Gastroesophageal sphincter (tissue), 3 donors: ENCODE data around the gene GAGE13.

Source experiments
- EP300 ChIP-seq: sonication (generic); formaldehyde crosslinking; IDR thresholded peaks from one replicate; pipeline ENCODE4 v1.6.1; 2017; ENCODE audit warnings: antibody characterized with exemption, mild to moderate bottlenecking
- POLR2A ChIP-seq, 2 donors: fragments of 450-650 bp; IDR thresholded peaks; one replicate each; pipeline ENCODE4 v1.6.1; 2017; ENCODE audit warnings: antibody characterized with exemption in 2 of 2, mild to moderate bottlenecking in 2 of 2, moderate library complexity in 1 of 2
- POLR2AphosphoS5 ChIP-seq: sonication (generic); formaldehyde crosslinking; IDR thresholded peaks from one replicate; pipeline ENCODE4 v1.6.1; 2017; ENCODE audit warnings: antibody characterized with exemption
- TF ChIP-seq, protein P1 (sequence below), 4 experiments: fragments of 200-600 bp in 2 of 4; fragments of 450-650 bp in 2 of 4; sonication (generic) in 1 of 4; IDR thresholded peaks; one replicate each; pipeline ENCODE4 v1.5.1; 2017 to 2019; ENCODE audit warnings: antibody characterized with exemption in 4 of 4, mild to moderate bottlenecking in 2 of 4, moderate library complexity in 2 of 4

DNA sequence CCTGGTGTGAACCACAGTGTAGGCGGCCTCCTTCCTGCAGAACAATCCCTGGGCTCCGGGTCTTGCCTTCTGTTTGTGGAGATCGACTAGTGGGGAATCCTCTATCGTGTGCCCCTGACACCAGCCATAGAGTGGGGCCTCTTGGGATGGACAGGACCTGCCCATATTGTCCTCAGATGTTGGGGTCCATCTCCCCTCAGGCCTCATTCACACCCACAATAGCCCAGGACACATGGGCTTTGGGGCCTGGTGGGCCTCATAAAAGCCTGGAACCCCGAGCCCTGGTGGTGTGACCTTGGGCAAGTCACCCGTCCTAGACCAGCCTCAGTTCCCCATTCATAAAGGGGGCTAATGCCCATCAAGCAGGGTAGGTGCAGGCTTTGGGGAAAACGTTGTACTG is 41.2 kb upstream of the GAGE13 start:
- TF ChIP-seq, protein P1, sequence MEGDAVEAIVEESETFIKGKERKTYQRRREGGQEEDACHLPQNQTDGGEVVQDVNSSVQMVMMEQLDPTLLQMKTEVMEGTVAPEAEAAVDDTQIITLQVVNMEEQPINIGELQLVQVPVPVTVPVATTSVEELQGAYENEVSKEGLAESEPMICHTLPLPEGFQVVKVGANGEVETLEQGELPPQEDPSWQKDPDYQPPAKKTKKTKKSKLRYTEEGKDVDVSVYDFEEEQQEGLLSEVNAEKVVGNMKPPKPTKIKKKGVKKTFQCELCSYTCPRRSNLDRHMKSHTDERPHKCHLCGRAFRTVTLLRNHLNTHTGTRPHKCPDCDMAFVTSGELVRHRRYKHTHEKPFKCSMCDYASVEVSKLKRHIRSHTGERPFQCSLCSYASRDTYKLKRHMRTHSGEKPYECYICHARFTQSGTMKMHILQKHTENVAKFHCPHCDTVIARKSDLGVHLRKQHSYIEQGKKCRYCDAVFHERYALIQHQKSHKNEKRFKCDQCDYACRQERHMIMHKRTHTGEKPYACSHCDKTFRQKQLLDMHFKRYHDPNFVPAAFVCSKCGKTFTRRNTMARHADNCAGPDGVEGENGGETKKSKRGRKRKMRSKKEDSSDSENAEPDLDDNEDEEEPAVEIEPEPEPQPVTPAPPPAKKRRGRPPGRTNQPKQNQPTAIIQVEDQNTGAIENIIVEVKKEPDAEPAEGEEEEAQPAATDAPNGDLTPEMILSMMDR (IDR thresholded peaks at IDR 0.05), result no peak
- TF ChIP-seq POLR2A (IDR thresholded peaks at IDR 0.05) (no peak), POLR2AphosphoS5 (no peak), EP300 (no peak)
